PFSK-1 (cell line): ENCODE measurements around the gene MTCH1.

Experiments
- FOXP2 ChIP-seq: optimal IDR thresholded peaks from 2 replicates; pipeline ENCODE3; 2011; ENCODE audit warnings: borderline replicate concordance, control low read depth, inconsistent platforms; ENCODE audit not compliant: insufficient read depth; ENCODE audit errors: extremely low read length, extremely low read depth
- POLR2AphosphoS5 ChIP-seq: IDR thresholded peaks from 2 replicates; pipeline ENCODE4 v1.6.1; 2012; ENCODE audit warnings: low read depth, mild to moderate bottlenecking, control low read depth, low read length, moderate library complexity
- SIN3A ChIP-seq: IDR thresholded peaks from 2 replicates; pipeline ENCODE4 v1.6.1; 2012; ENCODE audit warnings: mild to moderate bottlenecking, low read length, moderate library complexity, borderline replicate concordance; ENCODE audit not compliant: insufficient read depth
- TAF1 ChIP-seq: IDR thresholded peaks from 2 replicates; pipeline ENCODE4 v1.6.1; 2012; ENCODE audit warnings: low read length, control low read depth, borderline replicate concordance; ENCODE audit not compliant: insufficient read depth
- TF ChIP-seq, protein P1 (sequence below), 2 experiments: IDR thresholded peaks; 2 replicates each; pipeline versions ENCODE4 v1.6.1 to v1.8.0; 2011 to 2012; ENCODE audit warnings: low read depth in 2 of 2, low read length in 2 of 2, control low read depth in 1 of 2, inconsistent platforms in 1 of 2, mild to moderate bottlenecking in 1 of 2, moderate library complexity in 1 of 2; ENCODE audit not compliant: insufficient read depth in 1 of 2

DNA sequence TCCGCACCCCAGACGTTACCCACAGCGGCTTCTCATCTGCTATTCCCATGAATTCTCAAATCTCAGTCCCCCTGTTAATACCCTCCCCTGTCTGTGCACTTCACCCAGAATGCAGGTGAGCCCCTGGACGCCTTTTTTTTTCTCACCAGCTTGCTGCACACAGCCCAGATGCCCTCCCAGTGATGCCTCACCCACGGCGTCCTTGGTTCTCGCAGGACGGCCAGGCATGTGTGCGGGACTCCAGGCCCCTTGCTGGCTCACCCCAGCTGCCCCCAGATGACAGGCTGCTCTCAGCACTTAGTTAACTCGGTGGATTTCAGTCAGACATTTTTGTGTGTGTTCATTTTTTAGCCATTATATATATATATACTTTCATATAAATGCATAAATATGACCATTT lies 56.8 kb downstream of the MTCH1 start:
- TF ChIP-seq FOXP2 (no peak), SIN3A (no peak), TAF1 (no peak), POLR2AphosphoS5 (no peak)
- TF ChIP-seq, protein P1, sequence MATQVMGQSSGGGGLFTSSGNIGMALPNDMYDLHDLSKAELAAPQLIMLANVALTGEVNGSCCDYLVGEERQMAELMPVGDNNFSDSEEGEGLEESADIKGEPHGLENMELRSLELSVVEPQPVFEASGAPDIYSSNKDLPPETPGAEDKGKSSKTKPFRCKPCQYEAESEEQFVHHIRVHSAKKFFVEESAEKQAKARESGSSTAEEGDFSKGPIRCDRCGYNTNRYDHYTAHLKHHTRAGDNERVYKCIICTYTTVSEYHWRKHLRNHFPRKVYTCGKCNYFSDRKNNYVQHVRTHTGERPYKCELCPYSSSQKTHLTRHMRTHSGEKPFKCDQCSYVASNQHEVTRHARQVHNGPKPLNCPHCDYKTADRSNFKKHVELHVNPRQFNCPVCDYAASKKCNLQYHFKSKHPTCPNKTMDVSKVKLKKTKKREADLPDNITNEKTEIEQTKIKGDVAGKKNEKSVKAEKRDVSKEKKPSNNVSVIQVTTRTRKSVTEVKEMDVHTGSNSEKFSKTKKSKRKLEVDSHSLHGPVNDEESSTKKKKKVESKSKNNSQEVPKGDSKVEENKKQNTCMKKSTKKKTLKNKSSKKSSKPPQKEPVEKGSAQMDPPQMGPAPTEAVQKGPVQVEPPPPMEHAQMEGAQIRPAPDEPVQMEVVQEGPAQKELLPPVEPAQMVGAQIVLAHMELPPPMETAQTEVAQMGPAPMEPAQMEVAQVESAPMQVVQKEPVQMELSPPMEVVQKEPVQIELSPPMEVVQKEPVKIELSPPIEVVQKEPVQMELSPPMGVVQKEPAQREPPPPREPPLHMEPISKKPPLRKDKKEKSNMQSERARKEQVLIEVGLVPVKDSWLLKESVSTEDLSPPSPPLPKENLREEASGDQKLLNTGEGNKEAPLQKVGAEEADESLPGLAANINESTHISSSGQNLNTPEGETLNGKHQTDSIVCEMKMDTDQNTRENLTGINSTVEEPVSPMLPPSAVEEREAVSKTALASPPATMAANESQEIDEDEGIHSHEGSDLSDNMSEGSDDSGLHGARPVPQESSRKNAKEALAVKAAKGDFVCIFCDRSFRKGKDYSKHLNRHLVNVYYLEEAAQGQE (IDR thresholded peaks at IDR 0.05; ENCODE audit: insufficient read depth in 1 of 2, low read depth in 2 of 2, low read length in 2 of 2): no peak
